HepG2 (cell line): ENCODE data around the gene ADPRHL1. TPM values are rescaled to one million over a fixed set of nuclear protein-coding genes. Genes with fewer than 3 reads are reported as not detected.

Source experiments
- BHLHE40 ChIP-seq: IDR thresholded peaks from 2 replicates; pipeline ENCODE4 v1.6.1; 2011; ENCODE audit warnings: low read length, improper control_type of control experiment
- HIC2 ChIP-seq: sonication (generic); formaldehyde crosslinking; IDR thresholded peaks from 2 replicates; pipeline ENCODE4 v1.9.0; 2022; ENCODE audit warnings: low read depth, missing genetic modification reagents
- HMGXB4 ChIP-seq, 2 experiments: sonication (generic) in 1 of 2; formaldehyde crosslinking in 1 of 2; IDR thresholded peaks; 2 replicates each; pipeline versions ENCODE4 v1.4.0 to v1.6.1; 2018 to 2020; ENCODE audit warnings: missing genetic modification reagents in 2 of 2, borderline replicate concordance in 1 of 2, low read depth in 1 of 2, mild to moderate bottlenecking in 1 of 2, missing biosample characterization in 1 of 2
- HNRNPUL1 ChIP-seq: fragments of 200-400 bp; formaldehyde crosslinking; IDR thresholded peaks from 2 replicates; pipeline ENCODE4 v1.6.1; 2017; ENCODE audit warnings: low read depth, mild to moderate bottlenecking, low read length, moderate library complexity
- IRF9 ChIP-seq: sonication (generic); formaldehyde crosslinking; IDR thresholded peaks from 2 replicates; pipeline ENCODE4 v1.8.0; 2022; ENCODE audit warnings: missing genetic modification reagents, mild to moderate bottlenecking, borderline replicate concordance
- MAX ChIP-seq: IDR thresholded peaks from 2 replicates; pipeline ENCODE4 v1.6.1; 2012; ENCODE audit warnings: inconsistent platforms
- MAZ ChIP-seq, 2 experiments: sonication (generic) in 1 of 2; formaldehyde crosslinking in 1 of 2; IDR thresholded peaks; 2 replicates each; pipeline versions ENCODE4 v1.5.0 to v1.6.1; 2012 to 2020; ENCODE audit warnings: low read depth in 2 of 2, mild to moderate bottlenecking in 2 of 2, borderline replicate concordance in 1 of 2, improper control_type of control experiment in 1 of 2, low read length in 1 of 2, missing genetic modification reagents in 1 of 2, moderate library complexity in 1 of 2
- MEF2D ChIP-seq: sonication (generic); formaldehyde crosslinking; IDR thresholded peaks from 2 replicates; pipeline ENCODE4 v1.5.1; 2020; ENCODE audit warnings: mild to moderate bottlenecking, missing genetic modification reagents
- NFRKB ChIP-seq: fragments of 450-650 bp; IDR thresholded peaks from 2 replicates; pipeline ENCODE4 v1.6.1; 2017
- TBL1XR1 ChIP-seq: fragments of 150-350 bp; IDR thresholded peaks from 2 replicates; pipeline ENCODE4 v1.6.1; 2014; ENCODE audit warnings: borderline replicate concordance, low read length; ENCODE audit not compliant: partially characterized antibody
- TFAP4 ChIP-seq: sonication (generic); IDR thresholded peaks from 2 replicates; pipeline ENCODE4 v1.6.1; 2016; ENCODE audit warnings: low read depth, borderline replicate concordance
- ZFP91 ChIP-seq: sonication (generic); formaldehyde crosslinking; IDR thresholded peaks from 2 replicates; pipeline ENCODE4 v1.9.0; 2022; ENCODE audit warnings: missing genetic modification reagents, mild to moderate bottlenecking, borderline replicate concordance
- ZNF629 ChIP-seq: sonication (generic); formaldehyde crosslinking; conservative IDR thresholded peaks from 2 replicates; pipeline ENCODE4 v1.5.0; 2020; ENCODE audit warnings: missing genetic modification reagents
- ZNF770 ChIP-seq: sonication (generic); formaldehyde crosslinking; IDR thresholded peaks from 2 replicates; pipeline ENCODE4 v1.5.0; 2020; ENCODE audit warnings: mild to moderate bottlenecking, missing genetic modification reagents
- polyA plus RNA-seq, 8 experiments: library from polyadenylated mRNA; depleted of rRNA in 3 of 8; stranded (reverse) in 7 of 8; unstranded in 1 of 8; fragments of >200 nt; fragmentation: Illumina TruSeq in 4 of 8; extraction: Trizol in 4 of 8; gene quantifications; 2 replicates each; pipeline versions ENCODE4 v1.2.1 to v1.2.3, GENCODE V29; 2011 to 2016; ENCODE audit warnings: low read depth in 4 of 8, missing spikeins in 1 of 8, mixed read lengths in 1 of 8; ENCODE audit not compliant: insufficient read depth in 1 of 8
- total RNA-seq, 5 experiments: library from RNA; depleted of rRNA; stranded (reverse); fragments of >200 nt; fragmentation: Illumina TruSeq; extraction: Trizol; gene quantifications; 2 replicates each; pipeline ENCODE4 v1.2.3, GENCODE V29; 2016; ENCODE audit warnings: low read depth in 1 of 5

The ADPRHL1 gene
- total and polyA plus RNA-seq, 2 of the 13 experiments (the other 11 are each of a cell fraction or from before 2014, with no cell fraction given): 0.34 to 0.40 TPM

- TF ChIP-seq ZNF629 (peak; percentile 35; the same call in 1 of the 2 replicates), TBL1XR1 (peak; percentile 35), BHLHE40 (peak; percentile 84), MEF2D (CRISPR knock-in tag) (0 out of 2 replicates have a peak, but pooled peaks have one; percentile 19), MAX (peak; percentile 58; the same call in 1 of the 2 replicates), ZFP91 (CRISPR knock-in tag) (peak; percentile 85), TFAP4 (no peak), HIC2 (CRISPR knock-in tag) (peak; percentile 70; the same call in 1 of the 2 replicates), HNRNPUL1 (no peak), HMGXB4 (CRISPR knock-in tag; IDR thresholded peaks at IDR 0.05; ENCODE audit: borderline replicate concordance in 1 of 2, low read depth in 1 of 2) (peak in 1 of 2 experiments; percentile 84; a peak in 2 of 4 replicates), NFRKB (no peak), MAZ (IDR thresholded peaks at IDR 0.05; ENCODE audit: borderline replicate concordance, low read depth, low read length) (peak; percentile 80; the same call in 1 of the 2 replicates), MAZ (CRISPR knock-in tag; IDR thresholded peaks at IDR 0.05; ENCODE audit: low read depth) (peak; percentile 74; the same call in 1 of the 2 replicates), IRF9 (CRISPR knock-in tag) (peak; percentile 83), ZNF770 (CRISPR knock-in tag) (peak; percentile 100)
Observed at GRCh38 chr13:113448885-113449692, 4.2 kb downstream of the ADPRHL1 start (continued).
